H1 (cell line): ENCODE results near the gene OSBP. TPM values are rescaled to one million over a fixed set of nuclear protein-coding genes. Genes with fewer than 3 reads are reported as not detected.

Source experiments
- CTCF ChIA-PET: fragments of 300-600 bp; sonication (Branson Sonifier 250); formaldehyde crosslinking; loops from one replicate; lab custom pipeline; 2021; ENCODE audit not compliant: partially characterized antibody; lab: Charles Lee
- POLR2A ChIA-PET: fragments of 300-600 bp; sonication (Branson Sonifier 250); formaldehyde crosslinking; loops from one replicate; lab custom pipeline; 2021; ENCODE audit warnings: inconsistent platforms; ENCODE audit not compliant: partially characterized antibody; lab: Charles Lee
- DNase-seq, 2 experiments: peaks; one replicate each; pipeline versions ENCODE4 v3.0.0 to v3.0.0-alpha.2; 2010 to 2022; ENCODE audit warnings: low spot score in 2 of 2, low read depth in 1 of 2, mixed read lengths in 1 of 2
- FAIRE-seq: peaks from 2 replicates; lab custom pipeline; 2011; peaks lifted over from hg19 to GRCh38; lab: Jason Lieb, UNC
- H2AFZ ChIP-seq: 2 replicates; pipeline ENCODE4 v1.8.1; 2012; ENCODE audit warnings: low read length, inconsistent platforms
- H2AK5ac ChIP-seq: 2 replicates; pipeline ENCODE4 v1.6.1; 2013; ENCODE audit warnings: low read depth, low read length
- H2BK120ac ChIP-seq: replicated peaks from 2 replicates; pipeline ENCODE3; 2013; ENCODE audit warnings: low read depth, low read length, inconsistent platforms
- H2BK12ac ChIP-seq: 2 replicates; pipeline ENCODE4 v1.6.1; 2013; ENCODE audit warnings: low read depth, low read length
- H2BK15ac ChIP-seq: 2 replicates; pipeline ENCODE4 v1.6.1; 2013; ENCODE audit warnings: low read length
- H2BK20ac ChIP-seq: 2 replicates; pipeline ENCODE4 v1.6.1; 2013; ENCODE audit warnings: low read length
- H2BK5ac ChIP-seq: 2 replicates; pipeline ENCODE4 v1.6.1; 2013; ENCODE audit warnings: low read depth, low read length
- H3K14ac ChIP-seq: 2 replicates; pipeline ENCODE4 v1.6.1; 2013; ENCODE audit warnings: inconsistent platforms; ENCODE audit not compliant: insufficient read length
- H3K18ac ChIP-seq: 2 replicates; pipeline ENCODE4 v1.6.1; 2013; ENCODE audit warnings: low read length; ENCODE audit errors: extremely low read depth
- H3K23ac ChIP-seq: 2 replicates; pipeline ENCODE4 v1.6.1; 2013; ENCODE audit warnings: inconsistent platforms; ENCODE audit not compliant: insufficient read length
- H3K23me2 ChIP-seq: 2 replicates; pipeline ENCODE4 v1.6.1; 2013; ENCODE audit warnings: low read depth, low read length
- H3K27ac ChIP-seq: 2 replicates; pipeline ENCODE4 v1.6.1; 2011; ENCODE audit warnings: low read depth, low read length, inconsistent platforms
- H3K27me3 ChIP-seq, 4 experiments: replicated peaks in 1 of 4; 1 replicate in 1 of 4; 2 replicates in 3 of 4; pipeline versions ENCODE4 v1.6.1 to v1.8.1; 2011 to 2013; ENCODE audit warnings: low read length in 3 of 4, mild to moderate bottlenecking in 3 of 4, inconsistent platforms in 2 of 4, mixed read lengths in 2 of 4, moderate library complexity in 1 of 4; ENCODE audit not compliant: control insufficient read depth in 3 of 4, insufficient read depth in 3 of 4; ENCODE audit errors: extremely low read depth in 1 of 4
- H3K36me3 ChIP-seq, 4 experiments: 2 replicates each; pipeline versions ENCODE4 v1.6.1 to v1.8.1; 2011 to 2013; ENCODE audit warnings: mild to moderate bottlenecking in 4 of 4, low read length in 3 of 4, moderate library complexity in 2 of 4, control low read depth in 1 of 4, inconsistent platforms in 1 of 4; ENCODE audit not compliant: insufficient read depth in 4 of 4, control insufficient read depth in 2 of 4
- H3K4ac ChIP-seq: replicated peaks from 2 replicates; pipeline ENCODE3; 2013; ENCODE audit warnings: low read length, low read depth, mixed read lengths, inconsistent platforms; ENCODE audit not compliant: insufficient read length
- H3K4me1 ChIP-seq, 4 experiments: replicated peaks in 1 of 4; 1 replicate in 1 of 4; 2 replicates in 3 of 4; pipeline versions ENCODE4 v1.6.1 to v1.8.1; 2011 to 2013; ENCODE audit warnings: low read length in 3 of 4, inconsistent platforms in 2 of 4, mixed read lengths in 1 of 4; ENCODE audit not compliant: insufficient read depth in 4 of 4, control insufficient read depth in 3 of 4
- H3K4me2 ChIP-seq, 2 experiments: 2 replicates each; pipeline versions ENCODE4 v1.6.1 to v1.8.1; 2011 to 2013; ENCODE audit warnings: low read depth in 2 of 2, low read length in 2 of 2, control low read depth in 1 of 2, inconsistent platforms in 1 of 2, mild to moderate bottlenecking in 1 of 2; ENCODE audit not compliant: insufficient read depth in 1 of 2
- H3K4me3 ChIP-seq, 4 experiments: fragments of 200-600, 300-600 bp in 1 of 4; sonication (generic), shearing (Covaris generic), sonication (Bioruptor Twin) in 1 of 4; 2 replicates each; pipeline versions ENCODE4 v1.5.1 to v1.8.1; 2011 to 2016; ENCODE audit warnings: low read length in 4 of 4, low read depth in 3 of 4, control low read depth in 2 of 4, inconsistent platforms in 2 of 4, mild to moderate bottlenecking in 2 of 4, mixed read lengths in 1 of 4, moderate library complexity in 1 of 4; ENCODE audit not compliant: insufficient read depth in 2 of 4; ENCODE audit errors: extremely low read depth in 1 of 4
- H3K56ac ChIP-seq: replicated peaks from 2 replicates; pipeline ENCODE3; 2013; ENCODE audit warnings: low read depth, mild to moderate bottlenecking, mixed read lengths, low read length, inconsistent platforms; ENCODE audit not compliant: insufficient read length
- H3K79me1 ChIP-seq: 2 replicates; pipeline ENCODE4 v1.6.1; 2013; ENCODE audit warnings: low read depth, low read length, control low read depth
- H3K79me2 ChIP-seq, 2 experiments: 2 replicates each; pipeline versions ENCODE4 v1.6.1 to v1.8.1; 2012 to 2013; ENCODE audit warnings: low read length in 2 of 2, mild to moderate bottlenecking in 2 of 2, inconsistent platforms in 1 of 2; ENCODE audit not compliant: insufficient read depth in 2 of 2, control insufficient read depth in 1 of 2
- H3K9ac ChIP-seq, 4 experiments: replicated peaks in 1 of 4; 1 replicate in 1 of 4; 2 replicates in 3 of 4; pipeline versions ENCODE4 v1.6.1 to v1.8.1; 2011 to 2013; ENCODE audit warnings: low read depth in 3 of 4, low read length in 3 of 4, control low read depth in 2 of 4, mild to moderate bottlenecking in 2 of 4, moderate library complexity in 2 of 4, inconsistent platforms in 1 of 4; ENCODE audit errors: extremely low read depth in 1 of 4
- H3K9me3 ChIP-seq, 2 experiments: 2 replicates each; pipeline versions ENCODE4 v1.6.1 to v1.8.1; 2012 to 2013; ENCODE audit warnings: mild to moderate bottlenecking in 2 of 2, moderate library complexity in 2 of 2, control low read depth in 1 of 2, inconsistent platforms in 1 of 2, low read depth in 1 of 2, low read length in 1 of 2, mixed read lengths in 1 of 2; ENCODE audit not compliant: insufficient read depth in 2 of 2
- H4K20me1 ChIP-seq, 2 experiments: replicated peaks in 1 of 2; 2 replicates each; pipeline versions ENCODE3 to v1.8.1; 2011 to 2013; ENCODE audit warnings: inconsistent platforms in 2 of 2, low read length in 2 of 2, mild to moderate bottlenecking in 1 of 2; ENCODE audit not compliant: insufficient read depth in 2 of 2, control insufficient read depth in 1 of 2
- H4K5ac ChIP-seq: 2 replicates; pipeline ENCODE4 v1.6.1; 2013; ENCODE audit warnings: low read length, low read depth, mixed read lengths, inconsistent platforms; ENCODE audit not compliant: insufficient read length
- H4K8ac ChIP-seq: 2 replicates; pipeline ENCODE4 v1.8.0; 2013; ENCODE audit warnings: mild to moderate bottlenecking, moderate library complexity, low read length, inconsistent platforms; ENCODE audit not compliant: insufficient read depth; ENCODE audit errors: extremely low read depth
- H4K91ac ChIP-seq: replicated peaks from 2 replicates; pipeline ENCODE3; 2013; ENCODE audit warnings: low read length, mixed read lengths, inconsistent platforms; ENCODE audit not compliant: insufficient read length
- BCL11A ChIP-seq, 2 experiments: IDR thresholded peaks; one replicate each; pipeline ENCODE4 v1.6.1; 2011; ENCODE audit warnings: low read depth in 2 of 2, low read length in 2 of 2, mild to moderate bottlenecking in 2 of 2
- CEBPB ChIP-seq: IDR thresholded peaks from 2 replicates; pipeline ENCODE4 v1.6.1; 2012; ENCODE audit warnings: low read depth, low read length
- CREB1 ChIP-seq: IDR thresholded peaks from 2 replicates; pipeline ENCODE4 v1.6.1; 2012; ENCODE audit warnings: inconsistent platforms
- EGR1 ChIP-seq: IDR thresholded peaks from 2 replicates; pipeline ENCODE4 v1.6.1; 2011; ENCODE audit warnings: low read depth, low read length, borderline replicate concordance
- GTF2F1 ChIP-seq: IDR thresholded peaks from 2 replicates; pipeline ENCODE4 v1.6.1; 2012; ENCODE audit warnings: low read depth, low read length, improper control_type of control experiment, borderline replicate concordance
- JUND ChIP-seq: IDR thresholded peaks from 2 replicates; pipeline ENCODE4 v1.6.1; 2011; ENCODE audit warnings: mild to moderate bottlenecking, improper control_type of control experiment, low read length
- KDM1A ChIP-seq: fragments of 200-600, 300-600 bp; sonication (generic); IDR thresholded peaks from 2 replicates; pipeline ENCODE4 v1.7.1; 2016; ENCODE audit warnings: mild to moderate bottlenecking, low read length, borderline replicate concordance
- NANOG ChIP-seq: IDR thresholded peaks from 2 replicates; pipeline ENCODE4 v1.6.1; 2011; ENCODE audit warnings: low read length, low read depth, mild to moderate bottlenecking, inconsistent platforms; ENCODE audit not compliant: insufficient read depth, poor library complexity, severe bottlenecking
- NRF1 ChIP-seq: IDR thresholded peaks from 2 replicates; pipeline ENCODE4 v1.6.1; 2011; ENCODE audit warnings: mild to moderate bottlenecking, low read depth, low read length, improper control_type of control experiment
- PHF8 ChIP-seq: fragments of 200-600 bp; sonication (generic); conservative IDR thresholded peaks from 2 replicates; pipeline ENCODE4 v1.7.1; 2012; ENCODE audit warnings: low read depth, mild to moderate bottlenecking, inconsistent platforms, low read length, moderate library complexity
- RXRA ChIP-seq: IDR thresholded peaks from 2 replicates; pipeline ENCODE4 v1.6.1; 2011; ENCODE audit warnings: low read depth, mild to moderate bottlenecking, low read length, moderate library complexity; ENCODE audit not compliant: insufficient read depth
- SIN3A ChIP-seq, 2 experiments: IDR thresholded peaks in 1 of 2; conservative IDR thresholded peaks in 1 of 2; 2 replicates each; pipeline ENCODE4 v1.6.1; 2011 to 2012; ENCODE audit warnings: low read length in 2 of 2, improper control_type of control experiment in 1 of 2, low read depth in 1 of 2, mild to moderate bottlenecking in 1 of 2
- SIRT6 ChIP-seq: IDR thresholded peaks from one replicate; pipeline ENCODE4 v1.7.1; 2012; ENCODE audit warnings: low read length, inconsistent platforms
- SRF ChIP-seq: IDR thresholded peaks from 2 replicates; pipeline ENCODE4 v1.6.1; 2011; ENCODE audit warnings: mild to moderate bottlenecking, low read depth, low read length, moderate library complexity
- WGBS, 2 experiments: shearing (Covaris generic) in 1 of 2; methylation state at CpG; one replicate each; pipeline versions ENCODE4 v1.1.6 to v1.1.7; 2013 to 2015; ENCODE audit warnings: low lambda C conversion rate in 2 of 2, mixed read lengths in 2 of 2, inconsistent platforms in 1 of 2, low coverage in 1 of 2, missing lambda C conversion rate in 1 of 2; ENCODE audit not compliant: insufficient replicate concordance in 2 of 2, insufficient coverage in 1 of 2, insufficient read length in 1 of 2; ENCODE audit errors: extremely low coverage in 1 of 2, missing lambda C conversion rate in 1 of 2; 5-methylcytosine and 5-hydroxymethylcytosine counted together
- polyA plus RNA-seq, 7 experiments: library from polyadenylated mRNA; depleted of rRNA in 3 of 7; stranded (reverse) in 5 of 7; unstranded in 2 of 7; fragments of >200 nt in 5 of 7; fragments of 200-250 nt in 2 of 7; gene quantifications; 1 replicate in 5 of 7; 2 replicates in 1 of 7; 4 replicates in 1 of 7; pipeline versions ENCODE4 v1.2.1 to v1.2.3, GENCODE V29; 2011 to 2013; ENCODE audit warnings: missing spikeins in 2 of 7, mixed read lengths in 2 of 7
- total RNA-seq: library from RNA; stranded (reverse); fragmentation: NEBNext Ultra II Directional; extraction: Animal tissue kit (Norgen Biotek cat#: 25700); gene quantifications from 2 replicates; pipeline ENCODE4 v1.2.1, GENCODE V29; 2021
- TF ChIP-seq, protein P1 (sequence below): IDR thresholded peaks from 2 replicates; pipeline ENCODE4 v1.6.1; 2011; ENCODE audit warnings: low read depth, mild to moderate bottlenecking, low read length; ENCODE audit not compliant: insufficient read depth

OSBP gene
- total and polyA plus RNA-seq, 2 of the 8 experiments (the other 6 are each of a cell fraction or from before 2014, with no cell fraction given) = 13.2 to 43.1 TPM

DNA sequence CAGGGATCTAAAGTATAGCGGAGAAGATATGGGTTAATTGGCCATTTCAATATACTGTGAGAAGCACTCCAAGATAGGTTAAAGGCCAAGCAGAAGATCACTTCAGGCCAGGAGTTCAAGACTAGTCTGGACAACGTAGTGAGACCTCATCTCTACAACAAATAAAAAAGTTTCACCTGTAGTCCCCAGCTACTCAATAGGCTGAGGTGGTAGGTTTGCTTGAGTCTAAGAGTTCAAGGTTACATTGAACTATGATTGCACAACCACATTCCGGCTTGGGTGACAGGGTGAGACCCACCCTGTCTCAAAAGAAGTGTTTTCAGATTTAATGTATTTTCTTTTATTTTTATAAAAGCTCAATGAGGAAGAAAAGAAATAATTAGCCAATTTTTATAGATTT is 27.8 kb upstream of the OSBP start:
- WGBS, 2 experiments = 98% methylated on average over 3 of the region's 3 CpGs; no CpG with 5 or more reads in 1 of the 2 experiments
- Histone ChIP-seq H3K23ac (no peak overlapping the region), H3K4ac (no peak overlapping the region), H3K4me1 (no peaks in the 10 kb centered on the region), H4K5ac (no peak overlapping the region), H3K36me3 (peaks cover 14 to 69% (median 51%) of the 10 kb centered on the region in 4 experiments), H4K20me1 (peaks cover 0 to 2% of the 10 kb centered on the region in 2 experiments), H3K9me3 (peaks cover 0 to 3% of the 10 kb centered on the region in 2 experiments; a peak in 1 of 4 replicates), H3K18ac (no peak overlapping the region), H2AFZ (no peak overlapping the region), H2AK5ac (no peak overlapping the region), H4K91ac (no peak overlapping the region), H2BK5ac (no peak overlapping the region), H2BK15ac (no peak overlapping the region), H3K9ac (no peak overlapping the region), H3K23me2 (no peaks in the 10 kb centered on the region), H3K4me2 (no peak overlapping the region), H4K8ac (no peak overlapping the region), H3K79me1 (no peaks in the 10 kb centered on the region), H3K4me3 (no peak overlapping the region), H2BK20ac (no peak overlapping the region), H2BK120ac (no peak overlapping the region), H3K14ac (no peak overlapping the region), H3K27ac (no peak overlapping the region), H3K79me2 (no peaks in the 10 kb centered on the region), H3K56ac (no peak overlapping the region), H2BK12ac (no peak overlapping the region), H3K27me3 (no peaks in the 10 kb centered on the region)
- DNase-seq (no peak), FAIRE-seq (no peak)
- ChIA-PET POLR2A (interaction anchor here (0.8 to 0.9 kb wide), 2 partner anchors 10 to 166 kb away, joined by 3 read pairs; no protein-coding TSS in a partner anchor), CTCF (no interaction called here)
- TF ChIP-seq SIRT6 (no peak), RXRA (no peak), SIN3A (conservative IDR thresholded peaks at IDR 0.05 in 1 of 2, IDR thresholded peaks at IDR 0.05 in 1 of 2; ENCODE audit: low read depth in 1 of 2, low read length in 2 of 2) (no peak), BCL11A (IDR thresholded peaks at IDR 0.05; ENCODE audit: low read depth in 2 of 2, low read length in 2 of 2) (no peak), PHF8 (no peak), NANOG (no peak), NRF1 (no peak), CEBPB (no peak), GTF2F1 (no peak), CREB1 (no peak), KDM1A (no peak), SRF (no peak), JUND (no peak), EGR1 (no peak)
- TF ChIP-seq, protein P1, sequence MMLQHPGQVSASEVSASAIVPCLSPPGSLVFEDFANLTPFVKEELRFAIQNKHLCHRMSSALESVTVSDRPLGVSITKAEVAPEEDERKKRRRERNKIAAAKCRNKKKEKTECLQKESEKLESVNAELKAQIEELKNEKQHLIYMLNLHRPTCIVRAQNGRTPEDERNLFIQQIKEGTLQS = no peak
